ENCODE measurements around the gene HNF4A. TPM values are rescaled to one million over a fixed set of nuclear protein-coding genes. Genes with fewer than 3 reads are reported as not detected.

The HNF4A gene
- under 1 TPM in 1 of 2 donors, not detected in 1; 0.78 TPM for total RNA-seq

DNA sequence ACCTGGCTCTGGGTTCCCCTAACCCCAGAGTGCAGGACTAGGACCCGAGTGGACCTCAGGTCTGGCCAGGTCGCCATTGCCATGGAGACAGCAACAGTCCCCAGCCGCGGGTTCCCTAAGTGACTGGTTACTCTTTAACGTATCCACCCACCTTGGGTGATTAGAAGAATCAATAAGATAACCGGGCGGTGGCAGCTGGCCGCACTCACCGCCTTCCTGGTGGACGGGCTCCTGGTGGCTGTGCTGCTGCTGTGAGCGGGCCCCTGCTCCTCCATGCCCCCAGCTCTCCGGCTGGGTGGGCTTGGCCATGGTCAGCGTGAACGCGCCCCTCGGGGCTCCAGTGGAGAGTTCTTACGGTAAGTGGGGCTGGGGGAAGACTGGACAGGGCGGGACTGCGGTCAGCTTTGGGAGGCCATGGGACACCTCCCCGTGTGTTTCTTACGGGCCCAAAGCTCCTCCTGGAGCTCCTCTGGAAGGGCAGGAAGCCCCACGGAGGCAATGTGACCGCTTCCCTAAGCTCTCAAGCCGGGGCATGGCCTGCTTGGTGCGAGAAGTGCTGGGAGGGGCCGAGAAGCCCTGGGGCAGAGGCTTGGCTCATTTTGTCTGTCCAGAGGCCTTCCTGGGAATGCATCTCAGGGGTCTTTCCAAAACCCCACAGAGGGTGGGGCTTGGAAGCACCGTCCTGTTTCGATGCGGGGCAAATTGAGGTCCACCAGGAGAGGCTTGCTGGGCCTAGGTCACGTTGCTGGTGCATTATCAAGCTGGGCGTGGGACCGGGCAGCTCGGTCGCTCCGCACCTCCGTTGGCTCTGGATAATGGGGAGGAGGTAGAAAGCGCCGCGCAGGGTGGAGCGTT lies at the start of gene HNF4A:
Gene HNF4A, plus strand, starts transcription at position 202 of the 855 bp plus-strand sequence. Its CDS starts 106 bp downstream, at position 308.
- no peaks in the 10 kb centered on the region for H3K36me3 ChIP-seq
- no peaks in the 10 kb centered on the region for H3K4me1 ChIP-seq (ENCODE audit: control insufficient read depth in 1 of 2, low read depth in 2 of 2)
- H3K4me3 ChIP-seq: no peak within 1 kb of the TSS
- no peaks in the 10 kb centered on the region for H3K27me3 ChIP-seq (replicated peaks; ENCODE audit: insufficient read depth)
- DNase-seq (ENCODE audit: low spot score): no peak
- H3K9me3 ChIP-seq: no peaks in the 10 kb centered on the region
- H3K27ac ChIP-seq: no peak within 1 kb of the TSS
- TF ChIP-seq, protein P1, sequence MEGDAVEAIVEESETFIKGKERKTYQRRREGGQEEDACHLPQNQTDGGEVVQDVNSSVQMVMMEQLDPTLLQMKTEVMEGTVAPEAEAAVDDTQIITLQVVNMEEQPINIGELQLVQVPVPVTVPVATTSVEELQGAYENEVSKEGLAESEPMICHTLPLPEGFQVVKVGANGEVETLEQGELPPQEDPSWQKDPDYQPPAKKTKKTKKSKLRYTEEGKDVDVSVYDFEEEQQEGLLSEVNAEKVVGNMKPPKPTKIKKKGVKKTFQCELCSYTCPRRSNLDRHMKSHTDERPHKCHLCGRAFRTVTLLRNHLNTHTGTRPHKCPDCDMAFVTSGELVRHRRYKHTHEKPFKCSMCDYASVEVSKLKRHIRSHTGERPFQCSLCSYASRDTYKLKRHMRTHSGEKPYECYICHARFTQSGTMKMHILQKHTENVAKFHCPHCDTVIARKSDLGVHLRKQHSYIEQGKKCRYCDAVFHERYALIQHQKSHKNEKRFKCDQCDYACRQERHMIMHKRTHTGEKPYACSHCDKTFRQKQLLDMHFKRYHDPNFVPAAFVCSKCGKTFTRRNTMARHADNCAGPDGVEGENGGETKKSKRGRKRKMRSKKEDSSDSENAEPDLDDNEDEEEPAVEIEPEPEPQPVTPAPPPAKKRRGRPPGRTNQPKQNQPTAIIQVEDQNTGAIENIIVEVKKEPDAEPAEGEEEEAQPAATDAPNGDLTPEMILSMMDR (IDR thresholded peaks at IDR 0.05): no peak
- no peak for ATAC-seq (ENCODE audit: insufficient number of reproducible peaks, low FRiP score, low read depth)

DNA sequence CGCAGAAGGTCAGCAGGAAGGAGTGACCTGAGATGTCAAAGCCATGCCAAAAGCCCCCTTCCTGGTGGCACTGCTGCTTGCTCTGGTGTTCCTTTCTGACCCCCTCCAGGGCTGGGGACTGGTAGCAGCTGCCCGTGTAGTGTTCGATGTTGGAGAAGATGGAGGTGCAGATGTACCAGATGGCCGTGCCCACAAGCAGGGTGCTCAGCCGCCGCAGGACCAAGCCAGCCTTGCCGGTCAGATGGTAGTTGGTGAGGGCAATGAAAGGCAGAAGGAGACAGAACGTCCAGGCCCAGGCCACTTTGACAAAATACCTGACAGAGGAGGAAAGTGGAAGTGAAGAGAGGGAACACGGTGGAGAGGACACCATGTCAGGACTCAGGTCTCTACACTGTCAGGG lies 48.6 kb upstream of the HNF4A start:
- H3K9me3 ChIP-seq: no peaks in the 10 kb centered on the region
- DNase-seq (ENCODE audit: low spot score) (no peak), ATAC-seq (ENCODE audit: insufficient number of reproducible peaks, low FRiP score, low read depth) (no peak)
- no peaks in the 10 kb centered on the region for H3K27me3 ChIP-seq (replicated peaks; ENCODE audit: insufficient read depth)
- H3K36me3 ChIP-seq: no peaks in the 10 kb centered on the region
- TF ChIP-seq, protein P1 (IDR thresholded peaks at IDR 0.05): no peak
- H3K4me1 ChIP-seq (ENCODE audit: control insufficient read depth in 1 of 2, low read depth in 2 of 2): peaks cover 7 to 13% of the 10 kb centered on the region in 2 donors
- H3K4me3 ChIP-seq: no peak overlapping the region
- H3K27ac ChIP-seq: no peak overlapping the region

DNA sequence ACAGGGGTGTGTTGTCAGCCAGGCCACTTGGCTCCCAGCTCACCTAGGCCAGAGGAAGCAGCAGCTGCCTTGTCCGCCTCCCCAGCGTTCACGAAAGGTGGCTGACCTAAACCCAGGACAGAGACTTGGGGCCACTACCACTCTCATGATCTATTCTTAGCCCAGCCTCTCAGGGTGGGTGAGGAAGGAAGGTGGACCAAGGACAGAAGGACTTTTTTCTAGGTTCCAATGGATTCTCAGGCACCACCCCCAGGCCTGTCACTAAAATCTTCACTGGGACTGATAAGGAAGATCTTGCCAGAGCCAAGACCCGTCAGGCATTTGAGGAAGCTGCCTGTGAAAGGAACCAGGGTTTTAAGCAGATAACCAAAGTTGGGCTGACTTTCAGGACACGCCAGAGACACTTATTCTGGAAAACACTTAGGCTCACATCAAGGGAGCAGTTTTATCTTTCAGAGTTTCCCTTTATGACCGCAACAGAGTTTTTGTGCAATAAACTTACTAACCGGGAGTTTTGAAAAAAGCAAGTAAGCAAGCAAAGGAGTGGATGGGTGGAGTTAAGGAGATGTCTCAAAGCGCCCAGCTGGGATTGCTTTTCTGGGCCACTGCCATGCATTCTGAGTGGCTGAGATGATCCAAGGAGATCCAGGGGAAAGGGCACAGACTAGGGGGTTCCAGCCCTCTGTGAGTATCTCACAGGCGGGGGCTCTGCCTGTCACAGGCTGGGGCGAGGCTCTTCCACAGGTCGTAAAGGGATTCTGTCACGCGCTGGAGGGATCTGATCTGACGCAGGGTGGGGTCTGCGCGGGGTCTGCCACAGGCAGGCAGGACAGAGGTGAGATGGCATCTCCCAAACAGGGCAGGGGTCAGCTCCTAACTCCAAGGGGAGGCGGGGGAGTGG lies 45.5 kb upstream of the HNF4A start:
- TF ChIP-seq, protein P1 (IDR thresholded peaks at IDR 0.05): no peak
- Histone ChIP-seq H3K27me3 (replicated peaks; ENCODE audit: insufficient read depth) (no peaks in the 10 kb centered on the region), H3K4me3 (peak overlapping the region; percentile 82), H3K9me3 (no peaks in the 10 kb centered on the region), H3K36me3 (no peaks in the 10 kb centered on the region), H3K27ac (no peak overlapping the region), H3K4me1 (ENCODE audit: control insufficient read depth in 1 of 2, low read depth in 2 of 2) (peaks cover 7 to 13% of the 10 kb centered on the region in 2 donors)
- ATAC-seq (ENCODE audit: insufficient number of reproducible peaks, low FRiP score, low read depth): no peak
- DNase-seq (ENCODE audit: low spot score): no peak

DNA sequence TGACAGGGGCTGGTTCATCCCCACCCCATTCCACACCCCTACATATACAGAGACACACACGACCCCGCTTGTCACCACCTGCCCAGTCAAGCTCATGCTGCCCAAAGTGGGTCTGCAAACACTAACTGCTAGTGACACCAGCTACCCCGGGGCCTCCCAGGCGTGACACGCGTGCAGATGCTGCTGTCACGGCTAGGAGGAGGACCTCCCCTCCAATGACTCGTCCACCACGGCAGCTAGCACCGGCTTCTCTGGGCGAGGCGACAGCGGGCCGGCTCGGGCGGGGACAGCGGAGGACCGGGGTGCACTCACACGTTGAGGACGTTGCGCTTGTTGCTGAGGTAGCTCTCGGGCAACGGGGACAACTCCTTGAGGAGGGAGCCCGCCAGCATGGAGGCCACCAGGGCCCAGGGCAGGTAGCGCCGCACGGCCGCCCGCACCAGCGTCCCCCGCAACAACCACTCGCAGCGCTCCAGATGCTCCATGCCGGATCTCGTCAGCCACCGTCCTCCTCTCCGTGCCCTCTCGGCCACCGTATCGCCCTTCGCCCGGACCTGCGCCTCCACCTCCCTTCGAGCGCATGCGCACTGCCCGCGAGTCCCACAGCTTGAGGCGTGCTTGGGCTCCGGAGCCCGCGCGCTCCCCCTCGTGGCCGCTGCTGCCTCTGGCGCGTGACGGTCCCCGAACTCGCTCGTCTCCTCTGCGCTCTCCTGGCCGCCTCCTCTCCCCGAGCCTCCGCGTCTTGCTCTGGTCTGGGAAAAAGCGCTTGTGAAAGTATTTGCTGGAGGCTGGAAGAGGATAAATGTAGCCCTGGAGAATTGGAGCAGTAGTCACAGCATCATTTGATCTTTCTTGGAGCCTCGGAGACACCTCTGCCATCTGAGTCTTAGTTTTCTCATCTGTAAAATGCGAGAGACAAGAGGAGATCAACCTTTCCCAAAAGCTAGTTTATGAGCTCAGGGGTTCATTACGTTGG lies 44.5 kb upstream of the HNF4A start, which contains the start of gene FITM2:
Gene FITM2, minus strand, starts transcription at position 539 of the 976 bp plus-strand sequence. Its CDS starts 54 bp downstream, at position 485.
- TF ChIP-seq, protein P1 (IDR thresholded peaks at IDR 0.05): peak; percentile 95
- H3K27me3 ChIP-seq (replicated peaks; ENCODE audit: insufficient read depth): no peaks in the 10 kb centered on the region
- no peaks in the 10 kb centered on the region for H3K9me3 ChIP-seq
- ATAC-seq (ENCODE audit: insufficient number of reproducible peaks, low FRiP score, low read depth): peak; percentile 88
- peak within 1 kb of the TSS; percentile 82 for H3K4me3 ChIP-seq
- peak within 1 kb of the TSS; percentile 35 to 40 for H3K27ac ChIP-seq
- no peaks in the 10 kb centered on the region for H3K36me3 ChIP-seq
- DNase-seq (ENCODE audit: low spot score): peak; percentile 97
- H3K4me1 ChIP-seq (ENCODE audit: control insufficient read depth in 1 of 2, low read depth in 2 of 2): peaks cover 7 to 13% of the 10 kb centered on the region in 2 donors
